ENCODE results near the gene ORC4.

Gene ORC4

GRCh38 chr2:147933931-147934330 is 86.6 kb downstream of the ORC4 start:
- DNase-seq (ENCODE audit: low spot score): no peak

GRCh38 chr2:147927053-147927588 is 93.4 kb downstream of the ORC4 start:
- DNase-seq (ENCODE audit: low spot score): no peak

- DNase-seq (ENCODE audit: low spot score): no peak
These were observed 94.7 kb downstream of the ORC4 start for GRCh38 chr2:147925886-147926285.

- DNase-seq (ENCODE audit: low spot score): no peak
These were observed 95.9 kb downstream of the ORC4 start for GRCh38 chr2:147924647-147925046.

GRCh38 chr2:147923846-147924245 is 96.7 kb downstream of the ORC4 start:
- DNase-seq (ENCODE audit: low spot score): no peak

GRCh38 chr2:147917161-147917560 is 103.4 kb downstream of the ORC4 start:
- DNase-seq (ENCODE audit: low spot score): no peak

- no peak for DNase-seq (ENCODE audit: low spot score)
These were observed 103.8 kb downstream of the ORC4 start for GRCh38 chr2:147916723-147917122.

GRCh38 chr2:147916067-147916466 is 104.5 kb downstream of the ORC4 start:
- DNase-seq (ENCODE audit: low spot score): no peak

GRCh38 chr2:147913701-147914480 is 106.6 kb downstream of the ORC4 start:
- DNase-seq (ENCODE audit: low spot score): peak; percentile 22

GRCh38 chr2:147910990-147911473 is 109.5 kb downstream of the ORC4 start:
- peak; percentile 79 for DNase-seq (ENCODE audit: low spot score)

- DNase-seq (ENCODE audit: low spot score): no peak
These were observed 111.4 kb downstream of the ORC4 start for GRCh38 chr2:147909178-147909577.

- DNase-seq (ENCODE audit: low spot score): no peak
These were observed 116.5 kb downstream of the ORC4 start for GRCh38 chr2:147904051-147904450.

- DNase-seq (ENCODE audit: low spot score): no peak
These were observed 131.9 kb downstream of the ORC4 start for GRCh38 chr2:147888680-147889079.

GRCh38 chr2:147886136-147886535 is 134.4 kb downstream of the ORC4 start:
- no peak for DNase-seq (ENCODE audit: low spot score)

- no peak for DNase-seq (ENCODE audit: low spot score)
These were observed 135.7 kb downstream of the ORC4 start for GRCh38 chr2:147884830-147885229.

- no peak for DNase-seq (ENCODE audit: low spot score)
These were observed 137.9 kb downstream of the ORC4 start for GRCh38 chr2:147882631-147883030.
